ENCODE measurements around the gene PPP1R15B.

PPP1R15B gene

DNA sequence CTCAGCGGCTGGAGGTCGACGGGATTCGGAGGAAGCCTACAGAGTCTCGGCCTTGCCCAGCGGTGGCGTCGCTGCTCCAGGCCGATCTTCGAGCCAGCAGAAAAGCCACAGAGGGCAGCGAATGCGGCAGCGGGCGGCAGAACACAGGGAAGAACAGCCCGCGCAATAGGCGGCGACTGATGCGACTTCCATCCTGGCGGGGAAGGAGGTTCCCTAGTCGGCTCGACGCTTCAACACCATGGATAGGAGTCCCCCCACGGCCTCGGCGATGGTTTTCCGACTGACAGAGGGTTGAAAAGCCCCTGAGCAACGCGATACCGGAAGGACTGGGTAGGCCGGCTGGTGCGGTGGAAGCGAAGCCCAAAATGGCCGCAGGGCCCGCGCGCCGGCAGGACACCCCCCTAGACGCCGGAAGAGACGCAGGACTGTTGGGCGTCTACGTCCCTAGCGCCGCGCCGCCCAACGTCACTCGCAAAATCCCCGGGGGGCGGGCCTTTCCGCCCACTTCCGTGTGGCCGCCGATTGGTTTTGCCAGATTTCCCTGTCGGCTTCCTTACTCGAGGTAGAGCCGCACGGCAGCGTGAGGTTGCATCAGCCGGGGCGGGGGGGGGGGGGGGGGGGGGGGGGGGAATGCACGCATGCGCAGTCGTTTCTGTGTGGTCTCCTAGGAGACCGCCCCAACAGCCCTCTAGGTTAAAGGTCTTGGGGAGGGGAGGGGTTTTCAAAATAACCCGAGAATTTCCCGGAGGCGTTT, at the start of gene PPP1R15B:
PPP1R15B (minus strand) TSS at position 367 of the 754 bp plus-strand sequence. CDS start 406 bp downstream, outside the sequence.
- DNase-seq (ENCODE audit: low spot score) = peak; percentile 98

DNA sequence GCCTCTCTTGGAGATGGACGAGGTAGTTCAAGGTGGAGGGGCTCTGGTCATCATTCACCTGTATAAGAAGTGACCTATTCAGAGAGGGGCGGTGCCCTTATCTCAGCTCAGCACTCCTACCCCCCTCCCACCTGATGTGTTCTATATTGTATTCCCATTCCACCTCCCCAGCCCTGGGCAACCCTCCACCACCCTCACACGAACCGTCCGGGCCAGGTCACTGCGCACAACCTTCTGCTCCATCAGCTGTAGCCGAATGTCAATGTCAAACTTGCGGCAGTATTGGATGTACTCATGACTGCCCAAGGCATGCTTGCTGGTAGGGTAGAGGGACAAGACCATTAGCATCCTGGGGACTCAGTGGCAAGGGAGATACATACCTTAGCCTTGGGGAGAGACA, 48.7 kb upstream of the PPP1R15B start:
- DNase-seq (ENCODE audit: low spot score) = no peak

- DNase-seq (ENCODE audit: low spot score) = no peak
These were observed 48.1 kb upstream of the PPP1R15B start for GRCh38 chr1:204459706-204460105.

GRCh38 chr1:204457666-204458065, 46.0 kb upstream of the PPP1R15B start:
- DNase-seq (ENCODE audit: low spot score) = no peak

- DNase-seq (ENCODE audit: low spot score) = no peak
These were observed 45.3 kb upstream of the PPP1R15B start for GRCh38 chr1:204456826-204457442.

GRCh38 chr1:204455831-204456145, 44.2 kb upstream of the PPP1R15B start:
- DNase-seq (ENCODE audit: low spot score) = no peak

- no peak for DNase-seq (ENCODE audit: low spot score)
These were observed 43.6 kb upstream of the PPP1R15B start for GRCh38 chr1:204455063-204455830.

- no peak for DNase-seq (ENCODE audit: low spot score)
These were observed 42.9 kb upstream of the PPP1R15B start for GRCh38 chr1:204454476-204454875.

DNA sequence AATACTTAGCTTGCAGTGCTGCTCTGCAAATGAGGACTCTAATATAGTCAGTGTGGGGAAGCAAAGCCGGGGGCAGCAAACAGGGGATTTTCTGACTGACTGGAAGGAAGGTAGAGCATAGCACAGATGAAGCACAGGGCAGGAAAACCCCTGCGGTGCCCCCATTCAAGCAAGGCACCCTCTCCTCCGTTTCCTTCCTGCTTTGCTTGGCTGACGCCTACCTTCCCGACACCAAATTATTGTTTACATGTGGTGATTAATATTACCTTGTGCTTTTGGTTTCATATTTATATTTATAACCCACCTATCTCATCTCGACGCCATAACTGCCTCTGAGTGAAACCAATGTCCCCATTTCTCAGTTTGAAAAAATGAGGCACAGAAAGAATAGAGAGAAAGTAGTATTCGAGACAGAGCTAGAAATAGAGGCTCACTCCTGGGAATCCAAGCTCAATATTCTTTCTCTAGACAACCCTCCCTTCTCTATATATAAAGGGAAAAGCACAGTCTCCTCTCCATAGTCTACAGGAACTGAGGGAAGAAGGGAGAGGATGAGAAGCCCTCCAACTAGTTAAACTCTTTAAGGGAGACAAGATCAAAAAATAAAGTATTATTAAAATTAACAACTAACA, 41.6 kb upstream of the PPP1R15B start:
- peak; percentile 85 for DNase-seq (ENCODE audit: low spot score)

GRCh38 chr1:204451352-204452124, 39.9 kb upstream of the PPP1R15B start:
- no peak for DNase-seq (ENCODE audit: low spot score)

- no peak for DNase-seq (ENCODE audit: low spot score)
These were observed 39.0 kb upstream of the PPP1R15B start for GRCh38 chr1:204450461-204451257.

DNA sequence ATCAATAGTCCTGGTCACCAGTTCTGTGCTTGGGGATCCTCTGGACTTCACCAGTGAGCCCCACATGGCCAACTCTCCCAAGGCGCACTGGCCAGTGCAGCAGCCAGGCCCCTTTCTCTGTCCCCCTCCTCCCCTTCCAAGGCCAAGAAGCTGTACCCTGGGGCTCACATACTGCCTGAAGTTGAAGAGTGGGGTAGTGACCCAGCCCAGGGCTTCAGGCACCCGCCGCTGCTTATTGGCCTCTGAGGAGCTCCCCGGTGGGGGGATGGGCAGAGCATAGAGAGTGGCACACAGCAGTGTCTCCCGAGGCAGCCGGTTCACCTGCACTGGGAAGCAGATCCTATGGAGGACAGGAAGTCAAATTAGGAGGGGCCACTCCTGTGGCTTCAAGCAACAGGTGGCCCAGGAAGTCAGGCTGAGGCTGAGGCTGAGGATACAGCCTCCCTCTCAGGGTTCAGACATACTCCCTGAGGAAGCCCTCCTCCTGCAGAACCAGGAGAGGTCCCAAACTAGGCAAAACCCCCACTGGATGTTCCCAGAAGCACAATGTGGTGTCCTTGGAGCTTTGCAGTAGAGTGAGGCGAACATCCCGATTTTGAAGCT, 38.2 kb upstream of the PPP1R15B start:
- DNase-seq (ENCODE audit: low spot score) = no peak

- DNase-seq (ENCODE audit: low spot score) = no peak
These were observed 37.5 kb upstream of the PPP1R15B start for GRCh38 chr1:204448991-204449677.

GRCh38 chr1:204448344-204448964, 36.8 kb upstream of the PPP1R15B start:
- DNase-seq (ENCODE audit: low spot score) = no peak

GRCh38 chr1:204447736-204448135, 36.1 kb upstream of the PPP1R15B start:
- DNase-seq (ENCODE audit: low spot score) = no peak

DNA sequence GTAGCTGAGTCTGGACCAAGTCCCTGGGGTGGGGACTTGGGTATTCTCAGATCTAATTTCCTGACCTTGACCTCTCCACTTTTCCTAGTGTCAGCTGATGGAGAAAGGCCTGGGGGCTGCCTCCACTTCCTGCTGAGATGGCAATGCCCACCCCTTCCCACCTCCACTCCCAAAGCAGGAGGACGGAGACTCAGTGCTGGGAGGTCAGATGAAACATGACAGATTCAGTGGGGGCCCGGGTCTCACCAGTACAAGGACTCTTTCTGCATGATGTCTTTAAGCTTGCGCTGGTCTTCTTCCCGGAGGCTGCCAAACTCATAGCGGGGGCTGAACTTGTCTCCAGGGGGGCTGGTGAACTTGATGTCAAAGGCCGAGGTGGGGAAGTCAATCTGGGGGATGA, 35.6 kb upstream of the PPP1R15B start:
- no peak for DNase-seq (ENCODE audit: low spot score)

DNA sequence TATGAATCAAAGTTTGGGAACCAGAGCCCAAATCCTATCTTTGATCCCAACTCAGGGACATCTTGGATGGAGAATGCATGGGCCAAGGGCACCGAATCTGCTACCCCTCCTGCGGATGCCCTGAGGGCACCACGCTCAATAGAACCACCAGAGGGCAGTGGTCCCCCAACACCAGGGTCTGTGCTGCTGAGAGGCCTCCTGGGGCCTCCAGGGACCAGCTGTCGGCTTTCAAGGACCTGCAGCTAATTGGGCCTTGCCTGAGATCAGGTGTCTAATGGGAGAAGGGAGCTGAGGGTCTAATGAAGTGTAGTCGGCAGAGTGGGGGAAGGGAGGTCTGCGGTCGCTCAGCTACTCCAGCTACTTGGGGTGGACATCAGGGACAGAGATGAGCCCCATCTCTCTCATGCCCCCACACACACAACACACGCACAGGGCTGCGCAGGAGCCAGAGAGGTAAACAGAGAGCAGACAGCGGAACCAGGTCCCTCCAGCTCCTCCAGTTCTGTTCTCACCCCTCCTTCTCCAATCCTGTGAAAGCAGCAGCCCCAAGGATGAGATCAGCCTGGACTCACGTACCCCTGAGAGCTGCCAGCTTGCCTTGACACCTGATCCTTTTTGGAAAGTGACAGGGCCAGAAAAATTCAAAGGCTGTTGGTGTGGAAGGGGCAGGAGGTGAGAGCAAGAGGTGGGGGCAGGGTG, 34.9 kb upstream of the PPP1R15B start:
- DNase-seq (ENCODE audit: low spot score) = peak; percentile 83

- peak; percentile 39 for DNase-seq (ENCODE audit: low spot score)
These were observed 34.3 kb upstream of the PPP1R15B start for GRCh38 chr1:204445860-204446412.
